ENCODE measurements around the gene SFTPD.

GRCh38 chr10:79938728-79939406 lies 10.0 kb downstream of the SFTPD start:
- TF ChIP-seq EZH2 (IDR thresholded peaks at IDR 0.05; ENCODE audit: borderline replicate concordance, control insufficient read depth, low read depth, low read length) (no peak), HDGF (IDR thresholded peaks at IDR 0.05) (no peak), MAX (IDR thresholded peaks at IDR 0.05; ENCODE audit: low read depth, low read length) (no peak), FOXM1 (IDR thresholded peaks at IDR 0.05; ENCODE audit: low read depth, low read length) (no peak), CTCF (IDR thresholded peaks at IDR 0.05 in 2 of 3, conservative IDR thresholded peaks at IDR 0.05 in 1 of 3; ENCODE audit: control insufficient read depth in 2 of 3, extremely low read depth in 1 of 3, insufficient read depth in 1 of 3, low read depth in 3 of 3, low read length in 3 of 3) (no peak), HDAC2 (IDR thresholded peaks at IDR 0.05) (no peak), SREBF1 (IDR thresholded peaks at IDR 0.05; ENCODE audit: low read length) (no peak), MXI1 (IDR thresholded peaks at IDR 0.05; ENCODE audit: low read depth, low read length) (no peak), POLR2A (IDR thresholded peaks at IDR 0.05; ENCODE audit: low read depth, low read length) (no peak), POLR2AphosphoS5 (IDR thresholded peaks at IDR 0.05; ENCODE audit: low read length) (no peak), USF1 (IDR thresholded peaks at IDR 0.05; ENCODE audit: borderline replicate concordance, extremely low read length, insufficient read depth, low read depth, low read length) (no peak), EGR1 (IDR thresholded peaks at IDR 0.05; ENCODE audit: borderline replicate concordance in 1 of 2, low read depth in 2 of 2, low read length in 2 of 2) (peak in 1 of 2 experiments; percentile 71; a peak in 2 of 3 replicates)
